Fibroblast of pulmonary artery (primary cell): Measurements from ENCODE around the gene EIF4G3.
A peak's percentile ranks its signal among the peaks of the same experiment; 100 is the strongest.
"Not testable (repeated sequence)": the region's sequence is repeated elsewhere in the genome, so short reads cannot be mapped to it uniquely, and the experiment has no call there.

Source experiments
- DNase-seq: peaks from one replicate; pipeline ENCODE4 v3.0.0-alpha.2; 2010; ENCODE audit warnings: low read depth
- H3K4me3 ChIP-seq: replicated peaks from 2 replicates; pipeline ENCODE4 v1.5.1; 2011; ENCODE audit warnings: low read depth, mild to moderate bottlenecking, control low read depth, low read length, moderate library complexity
- CTCF ChIP-seq: IDR thresholded peaks from 2 replicates; pipeline ENCODE4 v1.5.1; 2011; ENCODE audit warnings: mild to moderate bottlenecking, control low read depth, low read length, inconsistent platforms; ENCODE audit errors: missing control alignments

EIF4G3 gene

GRCh38 chr1:20814534-20814871 is 362.2 kb downstream of the EIF4G3 start:
- TF ChIP-seq CTCF, result no peak
- no peak overlapping the region for H3K4me3 ChIP-seq
- DNase-seq, result no peak

- no peak for DNase-seq
- H3K4me3 ChIP-seq, result no peak overlapping the region
- no peak for TF ChIP-seq CTCF
These were observed 364.8 kb downstream of the EIF4G3 start for GRCh38 chr1:20811916-20812315.

GRCh38 chr1:20793236-20793635 is 383.5 kb downstream of the EIF4G3 start:
- no peak overlapping the region for H3K4me3 ChIP-seq
- TF ChIP-seq CTCF, result no peak
- no peak for DNase-seq

GRCh38 chr1:20792196-20792595 is 384.5 kb downstream of the EIF4G3 start:
- TF ChIP-seq CTCF, result no peak
- DNase-seq, result peak; percentile 88
- no peak overlapping the region for H3K4me3 ChIP-seq

- H3K4me3 ChIP-seq, result no peak overlapping the region
- DNase-seq, result no peak
- no peak for TF ChIP-seq CTCF
These were observed 385.9 kb downstream of the EIF4G3 start for GRCh38 chr1:20790785-20791184.

GRCh38 chr1:20789598-20789997 is 387.1 kb downstream of the EIF4G3 start:
- not testable (repeated sequence) for DNase-seq, H3K4me3 ChIP-seq

GRCh38 chr1:20787840-20788795 is 388.6 kb downstream of the EIF4G3 start:
- peak; percentile 67 for DNase-seq
- no peak for TF ChIP-seq CTCF
- H3K4me3 ChIP-seq, result peak overlapping the region; percentile 96
